OCI-LY1 (cell line): Measurements from ENCODE around the gene CCDC116.

Experiments
- CTCF ChIP-seq: fragments of 200-600 bp; sonication (generic), shearing (Covaris generic); IDR thresholded peaks from 2 replicates; pipeline ENCODE4 v1.5.1; 2017; ENCODE audit warnings: mild to moderate bottlenecking, antibody characterized with exemption, low read length, moderate library complexity, mixed read lengths
- EZH2 ChIP-seq: fragments of 200-600 bp; sonication (generic), shearing (Covaris generic); IDR thresholded peaks from 2 replicates; pipeline ENCODE4 v1.8.0; 2017; ENCODE audit warnings: borderline replicate concordance, mixed run types, mild to moderate bottlenecking, antibody characterized with exemption, low read length, moderate library complexity, mixed read lengths

GRCh38 chr22:21594865-21595452, 37.6 kb upstream of the CCDC116 start:
- no peak for TF ChIP-seq CTCF
- no peak for TF ChIP-seq EZH2
